GM21423 (cell line): ENCODE results near the gene GSAP.

ENCODE experiments used
- ATAC-seq: cut with Tn5 transposase; IDR thresholded peaks from one replicate; pipeline ENCODE4 v1.9.1; 2021; ENCODE audit warnings: mild to moderate bottlenecking, moderate library complexity; ENCODE audit not compliant: unreplicated experiment

Gene GSAP

DNA sequence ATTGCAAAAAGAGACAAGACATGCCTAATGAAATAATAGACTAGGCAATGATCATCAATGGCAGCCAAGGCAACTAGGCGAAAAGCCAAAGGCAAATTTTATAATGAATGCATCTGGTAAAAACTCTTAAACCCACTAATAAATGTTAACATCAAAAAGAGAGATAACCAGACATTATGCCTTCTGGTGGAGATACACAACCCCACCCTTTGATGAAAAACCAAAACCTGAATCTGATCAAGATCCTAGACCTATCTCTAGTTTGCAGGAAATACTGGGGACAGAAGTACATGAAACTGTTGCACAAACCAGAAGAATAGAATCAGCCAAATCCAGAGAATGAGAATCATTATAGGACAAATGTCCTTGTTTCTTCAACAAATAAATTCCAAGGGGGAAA, 22.0 kb upstream of the GSAP start:
- no peak for ATAC-seq

DNA sequence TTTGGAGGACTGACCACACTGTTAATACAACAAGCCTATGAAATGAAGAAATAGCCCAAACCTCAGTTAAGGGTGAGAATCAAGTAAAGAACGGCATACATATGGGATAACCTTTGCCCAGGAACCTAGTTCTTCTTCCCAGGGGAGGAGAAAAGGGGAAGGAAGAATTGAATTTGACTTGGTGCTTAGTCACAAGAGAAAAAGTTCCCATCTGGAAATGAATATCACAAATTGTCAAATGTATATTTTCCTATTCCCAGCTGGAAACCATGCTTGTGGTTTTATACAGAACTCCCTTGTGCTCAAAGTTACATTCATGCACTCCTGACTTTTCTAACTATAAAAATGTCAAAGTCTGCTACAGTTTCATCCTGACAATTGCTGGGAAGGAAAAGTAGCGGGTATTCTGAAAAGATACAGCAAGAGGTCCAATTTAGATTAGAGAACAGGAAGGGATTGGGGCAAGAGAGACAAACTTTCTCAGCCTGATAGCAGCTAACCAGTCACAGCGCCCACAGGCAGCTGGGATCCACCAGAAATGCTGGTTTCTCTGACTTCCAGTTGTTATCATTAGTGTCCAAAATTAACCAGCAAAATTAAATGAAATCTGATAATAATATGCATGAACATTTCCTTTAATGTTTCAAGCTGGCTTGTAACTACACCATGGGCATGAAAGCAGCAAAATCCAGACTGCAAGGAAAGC, 18.6 kb upstream of the GSAP start:
- no peak for ATAC-seq

DNA sequence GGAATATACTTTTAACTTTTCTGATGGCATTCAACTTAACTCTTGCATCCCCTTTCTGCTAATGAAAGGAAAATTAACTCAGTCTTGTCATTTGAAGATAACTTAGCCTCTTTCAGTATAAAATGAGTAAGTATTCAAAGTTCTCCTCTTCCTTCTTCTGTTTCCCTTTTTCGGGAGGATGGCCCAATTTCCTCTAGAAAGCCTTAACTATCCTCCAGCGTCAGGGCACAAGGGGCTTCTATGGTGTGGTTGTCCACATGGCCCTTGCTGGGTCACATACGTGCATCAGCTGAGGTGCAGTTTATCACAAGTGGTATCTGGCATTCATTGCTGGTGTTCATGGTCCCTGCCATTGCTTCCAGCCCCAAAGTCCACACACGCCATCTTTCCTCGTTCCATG, 17.8 kb upstream of the GSAP start:
- ATAC-seq: no peak

DNA sequence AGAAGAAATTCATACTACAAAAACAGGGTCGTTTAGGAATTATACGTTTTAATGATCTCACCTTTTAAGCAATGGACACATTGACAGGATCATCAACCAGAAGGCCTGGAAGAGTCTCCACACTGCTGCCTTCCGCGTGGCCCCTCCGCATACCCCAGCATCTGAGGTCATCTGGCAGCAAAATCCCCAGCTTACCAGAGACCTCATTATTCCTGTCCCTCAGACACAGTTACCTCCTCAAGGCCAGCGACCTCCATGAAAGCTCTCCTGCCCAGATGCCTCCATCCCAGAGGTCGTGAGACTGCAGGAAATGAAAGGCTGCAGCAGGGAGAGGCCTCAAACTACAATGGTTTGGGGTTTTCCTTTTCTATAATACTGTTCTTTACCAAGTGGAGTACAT, 14.8 kb upstream of the GSAP start:
- ATAC-seq: no peak

DNA sequence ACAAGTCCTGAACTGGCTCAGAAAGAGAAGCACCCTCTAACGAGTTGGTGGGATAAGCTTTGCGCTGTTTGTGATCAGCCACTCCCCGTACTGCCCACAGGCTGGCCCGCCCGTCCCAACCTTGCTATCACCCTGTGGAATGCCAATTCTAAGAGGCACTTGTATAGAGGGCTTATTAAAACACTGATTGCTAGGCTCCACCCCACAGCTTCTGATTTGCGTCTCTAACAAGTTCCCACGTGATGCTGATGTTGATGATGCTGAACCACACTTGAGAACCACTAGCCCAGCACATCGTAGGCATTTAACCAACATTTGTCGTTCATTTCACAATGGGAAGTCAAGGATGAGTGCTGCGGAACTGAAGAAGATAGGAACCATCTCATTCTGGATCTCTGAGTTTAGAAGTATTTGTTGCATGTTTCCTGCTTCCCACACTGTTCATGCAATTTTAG, 12.7 kb upstream of the GSAP start:
- ATAC-seq: no peak

DNA sequence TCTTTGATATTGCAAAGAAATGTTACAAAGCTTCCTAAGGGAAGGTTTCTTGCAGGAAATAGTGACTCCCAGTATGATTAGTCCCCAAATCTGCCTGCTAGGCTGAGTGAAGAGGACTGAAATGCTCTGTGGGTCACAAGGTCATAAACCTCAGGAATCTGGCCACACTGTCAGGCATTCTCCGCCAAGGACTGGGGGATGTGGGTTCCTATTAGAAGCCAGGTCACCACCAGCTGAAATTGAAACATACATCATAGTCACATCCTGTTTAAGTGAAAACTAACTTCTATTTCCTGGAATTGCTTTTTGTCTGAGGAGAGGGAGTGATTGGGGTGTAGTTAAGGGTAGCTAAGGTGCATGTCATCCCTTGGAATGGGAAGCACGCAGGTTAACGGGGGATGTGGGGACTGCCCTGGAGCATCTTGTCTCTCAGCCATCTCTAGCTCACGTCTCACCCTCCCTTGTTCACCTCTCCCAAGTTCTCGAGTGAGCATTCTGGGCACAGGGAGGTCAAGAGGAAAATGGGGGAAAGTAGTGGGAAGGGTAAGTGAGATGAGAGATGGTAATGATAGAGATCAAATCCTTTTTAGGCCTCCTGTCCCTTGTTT, 12.0 kb upstream of the GSAP start:
- no peak for ATAC-seq

DNA sequence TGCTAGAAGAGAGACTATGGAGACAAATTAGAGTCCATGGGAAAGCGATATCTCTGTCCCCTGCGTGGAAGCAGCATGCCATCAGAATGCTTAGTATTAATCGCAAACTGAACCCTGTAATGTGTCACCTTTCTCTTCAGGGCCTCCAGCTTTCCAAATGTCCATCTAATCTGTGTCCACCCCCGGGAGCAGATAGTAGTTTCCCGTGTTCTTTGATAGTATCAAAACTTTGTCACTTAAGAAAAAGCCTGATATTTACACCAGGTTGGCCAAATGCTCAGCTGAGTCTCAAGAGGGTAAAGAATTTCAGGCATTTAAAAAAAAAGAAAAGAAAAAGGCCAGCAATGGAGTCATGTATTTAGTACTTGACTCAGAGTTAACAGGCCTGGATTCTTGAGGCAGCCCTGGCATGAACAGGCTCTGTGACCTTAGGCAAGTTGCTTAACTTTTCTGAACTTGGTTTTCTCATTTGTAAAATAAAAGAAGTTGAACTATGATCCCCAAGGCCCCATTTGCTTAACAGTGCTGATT, 10.4 kb upstream of the GSAP start:
- ATAC-seq: no peak

DNA sequence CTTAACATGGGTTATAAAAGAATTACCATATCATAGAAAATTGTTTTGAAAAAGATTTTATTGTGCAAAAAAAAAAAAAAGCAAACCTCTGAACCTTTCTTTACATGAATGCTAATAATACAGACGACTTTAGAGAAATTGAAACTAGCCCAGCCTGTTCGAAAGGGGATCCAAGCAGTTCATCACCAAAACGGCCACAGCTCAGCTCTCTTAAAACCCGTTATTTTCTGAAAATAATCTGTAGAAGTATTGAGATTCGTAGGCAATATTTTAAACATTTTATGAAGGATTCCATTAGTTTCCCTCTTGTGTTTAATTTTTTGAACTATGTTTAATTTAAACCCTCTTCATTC, 9.9 kb upstream of the GSAP start:
- no peak for ATAC-seq

DNA sequence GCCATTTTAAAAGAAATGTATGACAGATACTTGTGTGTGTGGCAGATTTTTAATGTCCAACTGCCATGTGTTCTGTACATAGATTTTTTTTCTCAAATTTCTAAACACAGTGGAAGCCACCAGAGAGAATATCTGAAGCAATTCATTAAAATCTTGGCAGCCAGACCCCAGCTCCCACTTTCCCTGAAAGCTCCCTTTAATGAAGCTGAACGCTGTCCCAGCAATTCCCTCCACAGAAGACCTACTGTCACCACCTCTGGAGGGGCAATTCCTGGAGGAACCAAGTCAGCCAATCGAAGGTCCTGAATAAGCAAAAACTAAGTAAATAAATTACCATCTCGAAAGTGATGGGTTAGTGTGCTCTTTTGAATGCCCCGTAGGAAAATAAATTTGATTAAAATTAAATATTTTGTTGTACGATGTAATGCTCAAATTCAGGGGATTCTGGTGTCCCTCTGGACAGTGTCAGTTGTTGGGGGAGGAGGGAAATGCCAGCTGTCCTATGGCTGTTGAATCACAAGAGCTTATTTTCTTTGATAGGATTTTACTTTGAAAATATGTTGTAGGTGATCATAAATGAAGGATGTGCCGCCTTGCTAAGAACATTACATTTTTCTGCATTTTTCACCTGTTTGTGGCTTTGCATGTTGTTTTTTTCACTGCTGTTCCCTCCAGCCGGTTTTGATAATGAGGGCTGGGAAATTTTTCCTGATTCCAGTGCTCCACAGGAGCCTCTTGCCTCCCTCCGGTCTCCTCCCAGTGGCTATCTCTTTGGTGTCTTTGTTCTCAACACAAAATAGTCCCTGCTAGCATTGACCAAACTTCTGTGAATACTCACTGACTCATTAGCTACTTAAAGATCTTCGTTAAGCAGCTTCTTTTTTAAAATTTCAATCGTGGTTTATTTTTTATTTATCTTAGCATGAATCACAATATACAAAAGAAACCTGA, 9.2 kb upstream of the GSAP start:
- no peak for ATAC-seq

DNA sequence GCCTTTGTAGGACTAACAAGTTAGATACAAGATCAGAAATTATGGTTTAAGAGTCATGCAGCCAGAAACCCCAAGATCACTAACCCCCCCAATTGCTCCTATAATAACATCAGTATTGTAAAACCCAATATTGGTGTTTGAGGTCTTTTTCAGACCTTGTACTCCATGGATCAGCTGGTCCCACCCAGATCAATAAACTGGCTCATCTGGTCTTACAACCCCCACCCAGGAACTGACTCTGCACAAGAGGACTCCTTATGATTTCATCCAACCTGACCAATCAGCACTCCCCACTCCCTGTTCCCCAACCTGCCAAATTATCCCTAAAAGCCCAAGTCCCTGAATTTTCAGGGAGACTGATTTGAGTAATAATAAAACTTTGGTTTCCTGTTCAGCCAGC, 6.4 kb upstream of the GSAP start:
- ATAC-seq: no peak

DNA sequence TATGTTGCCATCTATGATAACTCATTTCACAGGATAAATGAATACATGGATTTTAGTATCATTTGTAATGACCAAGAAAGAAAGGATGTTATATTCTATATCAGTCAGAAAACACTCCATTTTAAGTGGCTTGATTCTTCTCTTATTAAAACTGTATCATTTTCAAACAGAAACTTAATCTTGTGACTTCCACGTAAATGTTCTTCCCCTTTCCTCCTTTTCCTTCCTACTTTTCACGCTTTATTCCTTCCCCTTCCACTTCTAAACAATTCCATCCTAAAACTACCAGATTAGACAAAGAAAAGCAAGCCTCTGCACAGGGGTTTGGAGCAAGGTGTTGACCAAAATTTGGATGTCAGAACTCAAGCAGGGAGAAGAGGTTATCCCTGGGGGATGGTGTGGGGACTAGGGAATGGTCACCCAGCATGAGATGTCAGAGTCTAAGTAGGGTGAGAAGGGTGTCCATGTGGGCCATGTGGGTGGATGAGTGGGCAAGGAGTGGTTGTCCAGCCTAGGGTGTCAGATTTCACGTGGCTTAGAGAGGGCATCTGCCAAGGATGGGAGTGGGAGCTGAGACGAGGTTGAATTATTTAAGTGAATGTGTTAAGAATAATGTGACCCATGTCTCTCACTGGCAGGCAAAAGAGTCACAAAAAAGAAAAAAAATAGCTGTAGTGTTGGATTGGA, 5.0 kb upstream of the GSAP start:
- ATAC-seq: no peak

DNA sequence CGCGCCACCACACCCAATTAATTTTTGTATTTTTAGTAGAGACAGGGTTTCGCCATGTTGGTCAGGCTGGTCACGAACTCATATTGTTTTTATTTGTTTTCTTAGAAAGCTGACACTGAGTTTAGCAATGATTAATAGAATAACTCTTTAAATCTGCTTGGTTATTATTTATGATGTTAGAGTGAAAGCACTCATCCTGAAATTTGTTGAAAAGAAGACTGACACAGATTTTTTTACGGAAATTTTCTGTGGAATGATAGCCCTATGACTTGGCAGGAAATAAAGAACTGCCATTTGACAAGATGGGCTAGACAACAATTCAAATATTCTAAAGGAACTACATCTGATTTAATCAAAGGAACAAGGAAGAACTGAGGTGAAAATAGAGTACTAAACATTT, 4.3 kb upstream of the GSAP start:
- ATAC-seq: no peak

DNA sequence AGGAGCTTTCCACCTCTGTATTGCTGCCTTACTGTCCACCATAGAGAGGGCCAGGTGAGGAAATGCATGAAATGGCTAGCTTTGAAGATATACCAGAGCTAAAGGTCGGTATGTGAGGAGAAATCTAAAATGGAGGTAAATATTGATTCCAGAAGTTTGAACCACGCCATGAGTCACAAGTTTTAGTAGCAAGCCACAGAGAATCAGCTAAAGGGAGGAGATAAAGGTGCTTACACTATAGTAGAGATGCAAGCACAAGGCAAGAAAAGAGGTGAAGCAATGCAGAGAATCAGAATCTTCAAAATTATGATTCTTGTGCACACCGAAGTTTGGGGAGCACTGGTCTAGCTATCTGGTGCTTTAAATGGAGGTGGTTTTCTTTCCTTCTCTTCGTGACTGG, 3.0 kb upstream of the GSAP start:
- ATAC-seq: no peak

DNA sequence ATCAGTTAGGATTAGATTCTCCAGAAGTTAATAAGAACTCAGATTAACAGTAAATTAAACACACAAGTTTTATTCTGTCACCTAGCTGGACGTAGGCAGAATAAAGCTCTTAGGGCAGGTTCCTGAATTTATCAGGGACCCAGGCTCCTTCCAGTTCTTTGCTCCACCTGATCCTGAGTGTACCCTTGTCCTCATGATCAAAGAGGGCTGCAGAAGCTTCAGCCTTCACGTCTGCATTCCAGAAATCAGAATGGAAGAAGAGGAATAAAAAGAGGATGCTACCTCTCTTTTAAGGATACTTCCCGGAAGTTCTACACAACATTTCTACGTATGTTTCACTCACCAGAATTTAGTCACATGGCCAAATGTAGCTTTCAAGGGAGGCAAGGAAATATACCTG, 1.7 kb upstream of the GSAP start:
- no peak for ATAC-seq

DNA sequence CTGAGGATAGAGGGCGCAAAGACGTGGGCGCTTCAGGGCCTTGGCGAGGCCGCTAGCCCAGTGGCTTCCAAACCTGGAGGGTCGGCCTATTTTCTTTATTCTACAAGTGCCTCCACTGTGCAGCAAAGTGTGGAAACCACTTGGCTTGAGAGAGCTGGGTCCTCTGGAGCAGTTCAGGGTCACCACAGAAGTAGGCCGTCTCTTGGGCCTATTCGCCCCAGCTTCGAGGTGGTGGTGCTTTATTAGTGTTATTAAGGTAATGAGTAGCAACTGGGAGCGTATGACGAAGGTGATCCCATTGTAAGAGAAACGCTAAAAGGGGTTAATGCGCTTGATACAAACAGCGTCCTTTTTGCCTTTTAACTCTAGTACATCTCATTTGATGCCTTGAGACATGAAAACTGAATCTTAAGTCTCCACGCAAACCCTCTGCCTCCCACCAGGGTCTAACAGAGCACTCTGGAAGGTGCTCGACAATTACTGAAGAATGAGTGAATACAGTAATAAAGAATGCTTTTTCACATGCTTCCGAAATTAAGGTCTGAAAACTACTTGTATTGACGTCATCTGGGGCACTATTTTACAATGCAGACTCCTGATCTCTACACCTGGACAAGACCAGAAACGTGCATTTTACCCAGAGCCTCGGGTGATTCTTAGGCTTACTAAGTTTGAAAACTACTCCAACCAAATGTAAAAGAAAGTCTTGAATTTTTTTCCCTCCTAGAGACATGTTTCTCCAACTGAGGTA, 647 bp upstream of the GSAP start:
- peak; percentile 16 for ATAC-seq

DNA sequence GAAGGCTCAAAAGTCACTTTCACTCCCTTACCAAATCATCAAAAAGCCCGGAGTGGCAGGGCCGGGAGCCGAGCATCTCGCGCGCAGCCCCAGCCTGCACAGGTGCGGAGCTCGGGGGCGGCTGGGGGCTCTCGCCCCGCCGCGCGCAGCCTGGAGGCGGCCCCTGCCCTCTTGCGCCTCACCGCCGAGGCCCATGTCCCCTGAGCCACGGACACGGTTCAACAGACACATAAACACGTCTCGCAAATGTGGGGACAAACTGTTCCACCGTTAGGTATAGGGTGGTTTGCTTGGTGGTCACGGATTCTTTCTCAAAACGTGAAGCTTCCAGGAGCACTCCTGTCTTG, 700 bp downstream of the GSAP start:
- peak; percentile 32 for ATAC-seq

DNA sequence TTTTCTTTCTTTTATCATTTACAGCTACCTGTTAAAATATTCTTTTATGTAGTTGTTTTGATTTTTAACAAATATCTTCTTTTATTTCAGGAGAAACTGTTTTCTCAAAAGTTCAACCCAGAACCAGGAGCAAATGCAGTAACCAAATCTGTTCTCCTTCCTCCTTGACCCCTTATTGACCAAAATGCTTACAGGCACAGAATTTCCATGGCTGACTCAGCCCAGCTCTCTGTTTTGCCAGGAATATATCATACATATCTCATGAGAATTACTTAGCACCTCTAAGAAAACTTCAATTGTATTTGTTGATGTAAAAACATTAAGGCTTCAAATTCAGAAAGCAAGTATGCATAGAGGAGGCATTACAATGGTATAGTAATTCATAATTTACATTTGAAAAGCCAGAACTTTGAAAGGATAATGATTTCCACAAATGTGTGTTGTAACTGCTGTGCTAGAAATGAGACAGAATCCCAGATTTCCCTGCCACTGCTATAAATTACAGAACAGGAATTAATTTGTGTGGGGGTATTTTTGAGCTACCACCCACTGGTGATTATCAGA, 2.2 kb downstream of the GSAP start:
- ATAC-seq: no peak

DNA sequence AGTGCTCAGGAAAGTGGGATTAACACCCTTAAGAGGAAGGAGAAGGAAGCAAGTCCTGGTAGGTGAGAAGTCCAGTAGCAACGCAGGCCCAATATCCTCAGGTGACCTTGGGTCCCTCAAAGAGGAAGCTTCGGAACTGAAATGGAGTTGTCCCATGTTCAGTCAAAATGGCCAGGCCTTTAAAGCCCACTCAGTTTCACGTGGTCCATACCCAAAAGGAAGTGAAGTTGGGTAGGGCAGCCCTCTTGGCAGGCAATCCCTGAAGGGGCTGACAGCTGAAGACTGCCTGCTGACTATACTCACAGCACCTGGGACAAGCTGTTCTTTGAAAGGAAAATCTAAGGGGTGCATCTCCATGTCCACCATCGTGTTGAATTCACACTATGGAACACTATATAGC, 3.0 kb downstream of the GSAP start:
- ATAC-seq: no peak

DNA sequence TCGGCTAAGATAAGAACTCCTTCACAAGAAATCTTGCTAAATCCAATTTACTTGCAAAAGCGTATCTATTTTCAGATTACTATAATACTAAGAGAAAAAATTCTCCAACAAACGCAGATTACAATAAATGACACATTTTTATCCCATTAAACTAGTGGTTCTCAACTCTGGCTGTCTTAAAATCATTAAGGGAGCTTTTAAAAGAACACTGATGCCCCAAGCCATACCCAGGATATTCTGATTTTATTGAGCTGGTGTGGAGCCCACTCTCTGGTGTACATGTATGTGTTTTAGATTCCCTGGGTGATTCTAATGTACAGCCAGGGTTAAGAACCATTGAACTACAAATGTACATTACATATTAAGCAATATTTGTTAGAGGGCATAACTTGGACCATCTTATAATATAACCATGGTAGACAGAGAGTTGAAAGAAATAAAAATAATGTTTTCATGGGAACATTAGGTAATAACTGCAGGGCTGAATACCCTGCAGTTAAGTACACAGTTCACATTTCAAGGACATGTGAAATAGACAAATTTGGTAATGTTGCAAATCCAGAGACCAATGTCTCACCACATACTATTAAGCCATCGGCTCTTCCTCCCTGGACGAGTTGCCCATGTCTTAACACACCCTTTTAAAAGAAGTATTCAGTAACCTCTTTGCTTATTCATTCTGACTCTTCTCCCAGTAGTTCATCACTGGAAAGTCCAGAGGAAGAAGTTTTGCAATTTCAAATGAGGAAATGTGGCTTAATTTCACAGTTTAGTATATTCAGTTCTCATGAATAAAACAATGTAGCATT, 6.2 kb downstream of the GSAP start:
- ATAC-seq: no peak
